Stimulated activated effector memory CD8-positive, alpha-beta T cell treated with anti-CD3 and anti-CD28 coated beads, Interleukin-12 subunit alpha, Interleukin-12 subunit beta, amount 100 ng/mL, for 72 hours (primary cell): ENCODE measurements around the gene ATF7.
"Not testable (repeated sequence)": the region's sequence is repeated elsewhere in the genome, so short reads cannot be mapped to it uniquely, and the experiment has no call there.

Experiments used
- ATAC-seq: fragments of 150-1000 bp; cut with Tn5 transposase; 2 replicates; pipeline ENCODE4 v1.10.0; 2021
- DNase-seq, 2 donors: peaks; one replicate each; pipeline ENCODE4 v3.0.0; 2021 to 2022; ENCODE audit warnings: low spot score in 2 of 2
- H3K27ac Mint-ChIP-seq: one replicate; pipeline ENCODE4 v1.8.0; 2022; ENCODE audit warnings: mild to moderate bottlenecking, mixed read lengths
- H3K36me3 Mint-ChIP-seq: one replicate; pipeline ENCODE4 v1.8.0; 2022; ENCODE audit warnings: mild to moderate bottlenecking, mixed read lengths
- H3K4me1 Mint-ChIP-seq: one replicate; pipeline ENCODE4 v1.8.0; 2022; ENCODE audit warnings: mixed read lengths
- H3K4me3 Mint-ChIP-seq: one replicate; pipeline ENCODE4 v1.8.0; 2022; ENCODE audit warnings: mild to moderate bottlenecking, mixed read lengths
- H3K9me3 Mint-ChIP-seq: one replicate; pipeline ENCODE4 v1.8.0; 2022; ENCODE audit warnings: mixed read lengths

Gene ATF7

GRCh38 chr12:53625946-53626701 is at the start of gene ATF7:
ATF7 (minus strand) TSS chr12:53626382; CDS start chr12:53601000, 25,382 bp downstream.
- peaks cover 33% of the 10 kb centered on the region for H3K4me1 Mint-ChIP-seq
- ATAC-seq (peak; percentile 98), DNase-seq (peak; percentile 99 to 100)
- peak within 1 kb of the TSS; percentile 98 for H3K27ac Mint-ChIP-seq
- peak within 1 kb of the TSS; percentile 99 for H3K4me3 Mint-ChIP-seq
- H3K36me3 Mint-ChIP-seq, result peaks cover 19% of the 10 kb centered on the region
- H3K9me3 Mint-ChIP-seq, result no peaks in the 10 kb centered on the region

GRCh38 chr12:53674977-53675700 is 49.0 kb upstream of the ATF7 start:
- peaks cover 21% of the 10 kb centered on the region for H3K4me1 Mint-ChIP-seq
- H3K36me3 Mint-ChIP-seq, result peaks cover 63% of the 10 kb centered on the region
- peak overlapping the region; percentile 84 for H3K4me3 Mint-ChIP-seq
- H3K27ac Mint-ChIP-seq, result peak overlapping the region; percentile 93
- no peaks in the 10 kb centered on the region for H3K9me3 Mint-ChIP-seq
- ATAC-seq (no peak), DNase-seq (no peak)

GRCh38 chr12:53670971-53671370 is 44.8 kb upstream of the ATF7 start:
- ATAC-seq (no peak), DNase-seq (no peak)
- Mint-ChIP-seq H3K9me3 (no peaks in the 10 kb centered on the region), H3K4me3 (no peak overlapping the region), H3K27ac (no peak overlapping the region), H3K36me3 (peaks cover 94% of the 10 kb centered on the region), H3K4me1 (peaks cover 15% of the 10 kb centered on the region)

GRCh38 chr12:53670308-53670707 is 44.1 kb upstream of the ATF7 start:
- Mint-ChIP-seq H3K4me1 (peaks cover 14% of the 10 kb centered on the region), H3K27ac (no peak overlapping the region), H3K9me3 (no peaks in the 10 kb centered on the region), H3K36me3 (peaks cover 95% of the 10 kb centered on the region), H3K4me3 (no peak overlapping the region)
- no peak for ATAC-seq
- DNase-seq, result no peak

GRCh38 chr12:53667080-53667479 is 40.9 kb upstream of the ATF7 start:
- H3K36me3 Mint-ChIP-seq, result peaks cover 100% of the 10 kb centered on the region
- H3K9me3 Mint-ChIP-seq, result no peaks in the 10 kb centered on the region
- H3K27ac Mint-ChIP-seq, result no peak overlapping the region
- no peak for ATAC-seq
- no peak overlapping the region for H3K4me3 Mint-ChIP-seq
- no peak for DNase-seq
- H3K4me1 Mint-ChIP-seq, result peaks cover 9% of the 10 kb centered on the region

- H3K36me3 Mint-ChIP-seq, result peaks cover 92% of the 10 kb centered on the region
These were observed 38.8 kb upstream of the ATF7 start for GRCh38 chr12:53664936-53665335.

GRCh38 chr12:53664191-53664590 is 38.0 kb upstream of the ATF7 start:
- Mint-ChIP-seq H3K4me3 (no peak overlapping the region), H3K27ac (no peak overlapping the region), H3K4me1 (peaks cover 4% of the 10 kb centered on the region), H3K36me3 (peaks cover 84% of the 10 kb centered on the region), H3K9me3 (no peaks in the 10 kb centered on the region)
- no peak for DNase-seq
- no peak for ATAC-seq

More at GRCh38 chr12:53664936-53665335, 38.8 kb upstream of the ATF7 start:
- H3K27ac Mint-ChIP-seq, result no peak overlapping the region
- ATAC-seq (no peak), DNase-seq (no peak)
- no peak overlapping the region for H3K4me3 Mint-ChIP-seq
- H3K9me3 Mint-ChIP-seq, result no peaks in the 10 kb centered on the region
- peaks cover 4% of the 10 kb centered on the region for H3K4me1 Mint-ChIP-seq

GRCh38 chr12:53660041-53660440 is 33.9 kb upstream of the ATF7 start:
- DNase-seq, result no peak
- peaks cover 4% of the 10 kb centered on the region for H3K4me1 Mint-ChIP-seq
- no peak overlapping the region for H3K27ac Mint-ChIP-seq
- no peaks in the 10 kb centered on the region for H3K9me3 Mint-ChIP-seq
- peaks cover 52% of the 10 kb centered on the region for H3K36me3 Mint-ChIP-seq
- ATAC-seq, result no peak
- no peak overlapping the region for H3K4me3 Mint-ChIP-seq

GRCh38 chr12:53659571-53659981 is 33.4 kb upstream of the ATF7 start:
- Mint-ChIP-seq H3K36me3 (peaks cover 47% of the 10 kb centered on the region), H3K4me3 (no peak overlapping the region), H3K4me1 (peaks cover 4% of the 10 kb centered on the region), H3K27ac (peak overlapping the region; percentile 41), H3K9me3 (no peaks in the 10 kb centered on the region)
- ATAC-seq, result no peak
- DNase-seq, result no peak

GRCh38 chr12:53659011-53659551 is 32.9 kb upstream of the ATF7 start:
- Mint-ChIP-seq H3K27ac (peak overlapping the region; percentile 41), H3K36me3 (peaks cover 42% of the 10 kb centered on the region), H3K4me1 (peaks cover 4% of the 10 kb centered on the region), H3K9me3 (no peaks in the 10 kb centered on the region), H3K4me3 (no peak overlapping the region)
- no peak for DNase-seq
- no peak for ATAC-seq

GRCh38 chr12:53657041-53657440 is 30.9 kb upstream of the ATF7 start:
- ATAC-seq, result no peak
- no peak for DNase-seq
- Mint-ChIP-seq H3K4me3 (no peak overlapping the region), H3K4me1 (no peaks in the 10 kb centered on the region), H3K9me3 (no peaks in the 10 kb centered on the region), H3K27ac (no peak overlapping the region), H3K36me3 (peaks cover 22% of the 10 kb centered on the region)

- H3K27ac Mint-ChIP-seq, result no peak overlapping the region
- DNase-seq (no peak), ATAC-seq (no peak)
- peaks cover 9% of the 10 kb centered on the region for H3K36me3 Mint-ChIP-seq
- H3K9me3 Mint-ChIP-seq, result no peaks in the 10 kb centered on the region
- no peak overlapping the region for H3K4me3 Mint-ChIP-seq
- H3K4me1 Mint-ChIP-seq, result no peaks in the 10 kb centered on the region
These were observed 27.4 kb upstream of the ATF7 start for GRCh38 chr12:53653595-53653994.

- no peak for DNase-seq
- Mint-ChIP-seq H3K4me3 (no peak overlapping the region), H3K36me3 (peaks cover 9% of the 10 kb centered on the region), H3K27ac (no peak overlapping the region), H3K4me1 (no peaks in the 10 kb centered on the region), H3K9me3 (no peaks in the 10 kb centered on the region)
- no peak for ATAC-seq
These were observed 26.2 kb upstream of the ATF7 start for GRCh38 chr12:53652366-53652765.

GRCh38 chr12:53651737-53652136 is 25.6 kb upstream of the ATF7 start:
- ATAC-seq, result no peak
- no peak for DNase-seq
- Mint-ChIP-seq H3K4me1 (no peaks in the 10 kb centered on the region), H3K27ac (no peak overlapping the region), H3K9me3 (no peaks in the 10 kb centered on the region), H3K4me3 (no peak overlapping the region), H3K36me3 (peaks cover 3% of the 10 kb centered on the region)

GRCh38 chr12:53646300-53646699 is 20.1 kb upstream of the ATF7 start:
- not testable (repeated sequence) for H3K4me1 Mint-ChIP-seq, H3K4me3 Mint-ChIP-seq, H3K9me3 Mint-ChIP-seq

GRCh38 chr12:53645165-53645564 is 19.0 kb upstream of the ATF7 start:
- Mint-ChIP-seq H3K4me3 (no peak overlapping the region), H3K4me1 (no peaks in the 10 kb centered on the region), H3K36me3 (no peaks in the 10 kb centered on the region), H3K9me3 (no peaks in the 10 kb centered on the region), H3K27ac (no peak overlapping the region)
- no peak for DNase-seq
- ATAC-seq, result no peak

More at GRCh38 chr12:53646300-53646699, 20.1 kb upstream of the ATF7 start:
- DNase-seq, H3K36me3 Mint-ChIP-seq, H3K27ac Mint-ChIP-seq, ATAC-seq: not testable (repeated sequence)
